GM23338 (cell line): ENCODE results near the gene SVIL. TPM values are rescaled to one million over a fixed set of nuclear protein-coding genes. Genes with fewer than 3 reads are reported as not detected.

ENCODE experiments used
- ATAC-seq: fragments of 200-7000 bp; cut with Tn5 transposase; 3 replicates; pipeline ENCODE4 v1.9.1; 2020
- DNase-seq: peaks from one replicate; pipeline ENCODE4 v3.0.0-alpha.2; 2015; ENCODE audit warnings: low spot score
- H2AFZ ChIP-seq: fragments of 200-600 bp; sonication (generic); 2 replicates; pipeline ENCODE4 v1.8.0; 2016; ENCODE audit warnings: antibody characterized with exemption, mild to moderate bottlenecking, moderate library complexity
- H3F3A ChIP-seq: fragments of 200-600 bp; sonication (generic); replicated peaks from 2 replicates; pipeline ENCODE4 v1.8.0; 2017; ENCODE audit warnings: antibody characterized with exemption, mixed run types, low read depth
- H3K27ac ChIP-seq: fragments of 200-600 bp; sonication (generic); 2 replicates; pipeline ENCODE4 v1.6.1; 2016; ENCODE audit warnings: low read depth
- H3K27me3 ChIP-seq: fragments of 200-600 bp; sonication (generic); 2 replicates; pipeline ENCODE4 v1.8.0; 2016; ENCODE audit warnings: mild to moderate bottlenecking, mixed run types, moderate library complexity; ENCODE audit not compliant: insufficient read depth
- H3K36me3 ChIP-seq: fragments of 200-600 bp; sonication (generic); 2 replicates; pipeline ENCODE4 v1.8.0; 2016; ENCODE audit warnings: mild to moderate bottlenecking; ENCODE audit not compliant: insufficient read depth
- H3K4me1 ChIP-seq: fragments of 200-600 bp; sonication (generic); 2 replicates; pipeline ENCODE4 v1.8.0; 2016; ENCODE audit warnings: mild to moderate bottlenecking, moderate library complexity; ENCODE audit not compliant: insufficient read depth
- H3K4me2 ChIP-seq: fragments of 200-600 bp; sonication (generic); 2 replicates; pipeline ENCODE4 v1.7.1; 2017; ENCODE audit warnings: mixed run types
- H3K4me3 ChIP-seq: fragments of 200-600 bp; sonication (generic); 2 replicates; pipeline ENCODE4 v1.6.1; 2016; ENCODE audit warnings: mixed run types
- H3K79me2 ChIP-seq: fragments of 200-600 bp; sonication (generic); replicated peaks from 2 replicates; pipeline ENCODE4 v1.8.0; 2017; ENCODE audit warnings: mild to moderate bottlenecking; ENCODE audit not compliant: insufficient read depth
- H3K9me2 ChIP-seq: fragments of 200-600 bp; sonication (generic); 2 replicates; pipeline ENCODE4 v1.8.0; 2017; ENCODE audit not compliant: insufficient read depth
- H4K20me1 ChIP-seq: fragments of 200-600 bp; sonication (generic); replicated peaks from 2 replicates; pipeline ENCODE4 v1.8.0; 2017; ENCODE audit warnings: mild to moderate bottlenecking; ENCODE audit not compliant: insufficient read depth
- H3K27ac Mint-ChIP-seq: 2 replicates; pipeline ENCODE4 v1.8.0; 2020; ENCODE audit warnings: inconsistent platforms, mild to moderate bottlenecking, moderate library complexity, mixed read lengths
- H3K27me3 Mint-ChIP-seq: 3 replicates; pipeline ENCODE4 v1.8.0; 2022; ENCODE audit warnings: low read depth, mild to moderate bottlenecking, moderate library complexity, mixed read lengths, inconsistent platforms; ENCODE audit not compliant: insufficient read depth, poor library complexity
- H3K36me3 Mint-ChIP-seq: 3 replicates; pipeline ENCODE4 v1.8.0; 2021; ENCODE audit warnings: low read depth, mild to moderate bottlenecking, inconsistent platforms, moderate library complexity, mixed read lengths
- H3K4me1 Mint-ChIP-seq: 3 replicates; pipeline ENCODE4 v1.8.0; 2020; ENCODE audit warnings: mild to moderate bottlenecking, inconsistent platforms, mixed read lengths
- H3K4me3 Mint-ChIP-seq: 3 replicates; pipeline ENCODE4 v1.8.0; 2021; ENCODE audit warnings: moderate library complexity, mild to moderate bottlenecking, inconsistent platforms, mixed read lengths
- H3K9me3 Mint-ChIP-seq: 3 replicates; pipeline ENCODE4 v1.8.0; 2020; ENCODE audit warnings: moderate library complexity, mild to moderate bottlenecking, inconsistent platforms, mixed read lengths
- CREB1 ChIP-seq: fragments of 250-450 bp; sonication (Bioruptor Pico); IDR thresholded peaks from 2 replicates; pipeline ENCODE4 v1.5.0; 2020; ENCODE audit warnings: low read depth, mild to moderate bottlenecking, moderate library complexity
- EZH2 ChIP-seq: fragments of 200-600 bp; sonication (generic); IDR thresholded peaks from one replicate; pipeline ENCODE4 v1.8.0; 2017; ENCODE audit warnings: antibody characterized with exemption, mild to moderate bottlenecking, low read depth; ENCODE audit not compliant: unreplicated experiment
- EZH2phosphoT487 ChIP-seq: fragments of 200-600 bp; sonication (generic); IDR thresholded peaks from one replicate; pipeline ENCODE4 v1.8.1; 2018; ENCODE audit warnings: antibody characterized with exemption; ENCODE audit not compliant: unreplicated experiment
- JUNB ChIP-seq: IDR thresholded peaks from one replicate; pipeline ENCODE4 v1.6.1; 2016; ENCODE audit warnings: antibody characterized with exemption; ENCODE audit not compliant: unreplicated experiment
- NANOG ChIP-seq: IDR thresholded peaks from 2 replicates; pipeline ENCODE4 v1.6.1; 2016; ENCODE audit warnings: antibody characterized with exemption, borderline replicate concordance
- POLR2AphosphoS5 ChIP-seq: IDR thresholded peaks from 2 replicates; pipeline ENCODE4 v1.6.1; 2016; ENCODE audit warnings: antibody characterized with exemption, low read depth
- STAT1 ChIP-seq: IDR thresholded peaks from one replicate; pipeline ENCODE4 v1.6.1; 2016; ENCODE audit warnings: antibody characterized with exemption; ENCODE audit not compliant: unreplicated experiment
- ZNF114 ChIP-seq: fragments of 250-450 bp; sonication (Bioruptor Pico); IDR thresholded peaks from 2 replicates; pipeline ENCODE4 v1.5.0; 2020; ENCODE audit warnings: mild to moderate bottlenecking, moderate library complexity
- ZNF331 ChIP-seq: fragments of 250-450 bp; sonication (Bioruptor Pico); IDR thresholded peaks from 2 replicates; pipeline ENCODE4 v1.5.0; 2020; ENCODE audit warnings: low read depth, mild to moderate bottlenecking, moderate library complexity
- polyA plus RNA-seq: library from polyadenylated mRNA; unstranded; fragments of >200 nt; fragmentation: Nextera tagmentation; extraction: Ambion mirVana; gene quantifications from 2 replicates; pipeline ENCODE4 v1.2.1, GENCODE V29; 2016
- total RNA-seq: library from RNA; depleted of rRNA; stranded (reverse); fragments of >200 nt; shearing (Covaris generic); gene quantifications from 2 replicates; pipeline ENCODE4 v1.2.3, GENCODE V29; 2014
- TF ChIP-seq, protein P1 (sequence below), 2 experiments: fragments of 200-600 bp in 1 of 2; sonication (generic) in 1 of 2; conservative IDR thresholded peaks; 2 replicates each; pipeline versions ENCODE4 v1.5.1 to v1.6.1; 2016 to 2017; ENCODE audit warnings: antibody characterized with exemption in 2 of 2, low read depth in 2 of 2, mild to moderate bottlenecking in 2 of 2, moderate library complexity in 1 of 2
- TF ChIP-seq, protein P2 (sequence below): IDR thresholded peaks from one replicate; pipeline ENCODE4 v1.6.1; 2018; ENCODE audit warnings: antibody characterized with exemption; ENCODE audit not compliant: unreplicated experiment
- TF ChIP-seq, protein P3 (sequence below): IDR thresholded peaks from 2 replicates; pipeline ENCODE4 v1.6.1; 2016; ENCODE audit warnings: antibody characterized with exemption
- TF ChIP-seq, protein P4 (sequence below): fragments of 250-450 bp; sonication (Bioruptor Pico); IDR thresholded peaks from 2 replicates; pipeline ENCODE4 v1.5.0; 2020; ENCODE audit warnings: mild to moderate bottlenecking, moderate library complexity

SVIL gene
- total and polyA plus RNA-seq, 2 experiments from 2014 or later: 8.8 to 34.9 TPM

DNA sequence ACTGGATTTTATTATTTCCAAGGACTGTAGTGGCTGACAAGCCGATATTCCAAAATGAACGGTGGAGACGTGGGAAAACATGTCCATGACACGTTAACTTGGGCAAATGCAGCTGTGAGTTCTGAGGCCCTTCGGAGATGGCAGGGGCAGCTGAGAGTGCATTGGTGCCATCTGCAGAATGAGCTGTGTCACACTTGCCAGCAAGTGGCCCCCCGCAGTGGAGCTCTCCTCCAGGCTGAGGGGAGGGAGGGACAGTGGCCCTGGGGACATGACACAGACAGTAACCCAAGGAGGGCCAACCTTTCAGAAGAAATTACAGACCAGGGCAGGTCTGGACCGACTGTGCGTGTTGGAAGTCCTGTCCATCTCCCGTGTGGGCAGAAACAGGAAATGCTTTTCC lies 139.4 kb downstream of the SVIL start:
- H3K4me3 Mint-ChIP-seq: no peak overlapping the region

More for the DNA sequence above, 139.4 kb downstream of the SVIL start:
- Mint-ChIP-seq H3K4me1 (peaks cover 23% of the 10 kb centered on the region), H3K9me3 (no peaks in the 10 kb centered on the region), H3K27me3 (peaks cover 5% of the 10 kb centered on the region), H3K27ac (no peak overlapping the region), H3K36me3 (0 out of 3 replicates have a peak, but pooled peaks cover 10% of the 10 kb centered on the region)
- TF ChIP-seq ZNF114 (no peak), CREB1 (CRISPR knock-in tag) (no peak), STAT1 (no peak), EZH2 (no peak), JUNB (no peak), EZH2phosphoT487 (no peak), ZNF331 (no peak), NANOG (no peak), POLR2AphosphoS5 (no peak)
- TF ChIP-seq, protein P1, sequence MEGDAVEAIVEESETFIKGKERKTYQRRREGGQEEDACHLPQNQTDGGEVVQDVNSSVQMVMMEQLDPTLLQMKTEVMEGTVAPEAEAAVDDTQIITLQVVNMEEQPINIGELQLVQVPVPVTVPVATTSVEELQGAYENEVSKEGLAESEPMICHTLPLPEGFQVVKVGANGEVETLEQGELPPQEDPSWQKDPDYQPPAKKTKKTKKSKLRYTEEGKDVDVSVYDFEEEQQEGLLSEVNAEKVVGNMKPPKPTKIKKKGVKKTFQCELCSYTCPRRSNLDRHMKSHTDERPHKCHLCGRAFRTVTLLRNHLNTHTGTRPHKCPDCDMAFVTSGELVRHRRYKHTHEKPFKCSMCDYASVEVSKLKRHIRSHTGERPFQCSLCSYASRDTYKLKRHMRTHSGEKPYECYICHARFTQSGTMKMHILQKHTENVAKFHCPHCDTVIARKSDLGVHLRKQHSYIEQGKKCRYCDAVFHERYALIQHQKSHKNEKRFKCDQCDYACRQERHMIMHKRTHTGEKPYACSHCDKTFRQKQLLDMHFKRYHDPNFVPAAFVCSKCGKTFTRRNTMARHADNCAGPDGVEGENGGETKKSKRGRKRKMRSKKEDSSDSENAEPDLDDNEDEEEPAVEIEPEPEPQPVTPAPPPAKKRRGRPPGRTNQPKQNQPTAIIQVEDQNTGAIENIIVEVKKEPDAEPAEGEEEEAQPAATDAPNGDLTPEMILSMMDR (conservative IDR thresholded peaks at IDR 0.05; ENCODE audit: low read depth in 2 of 2): no peak
- TF ChIP-seq, protein P2, sequence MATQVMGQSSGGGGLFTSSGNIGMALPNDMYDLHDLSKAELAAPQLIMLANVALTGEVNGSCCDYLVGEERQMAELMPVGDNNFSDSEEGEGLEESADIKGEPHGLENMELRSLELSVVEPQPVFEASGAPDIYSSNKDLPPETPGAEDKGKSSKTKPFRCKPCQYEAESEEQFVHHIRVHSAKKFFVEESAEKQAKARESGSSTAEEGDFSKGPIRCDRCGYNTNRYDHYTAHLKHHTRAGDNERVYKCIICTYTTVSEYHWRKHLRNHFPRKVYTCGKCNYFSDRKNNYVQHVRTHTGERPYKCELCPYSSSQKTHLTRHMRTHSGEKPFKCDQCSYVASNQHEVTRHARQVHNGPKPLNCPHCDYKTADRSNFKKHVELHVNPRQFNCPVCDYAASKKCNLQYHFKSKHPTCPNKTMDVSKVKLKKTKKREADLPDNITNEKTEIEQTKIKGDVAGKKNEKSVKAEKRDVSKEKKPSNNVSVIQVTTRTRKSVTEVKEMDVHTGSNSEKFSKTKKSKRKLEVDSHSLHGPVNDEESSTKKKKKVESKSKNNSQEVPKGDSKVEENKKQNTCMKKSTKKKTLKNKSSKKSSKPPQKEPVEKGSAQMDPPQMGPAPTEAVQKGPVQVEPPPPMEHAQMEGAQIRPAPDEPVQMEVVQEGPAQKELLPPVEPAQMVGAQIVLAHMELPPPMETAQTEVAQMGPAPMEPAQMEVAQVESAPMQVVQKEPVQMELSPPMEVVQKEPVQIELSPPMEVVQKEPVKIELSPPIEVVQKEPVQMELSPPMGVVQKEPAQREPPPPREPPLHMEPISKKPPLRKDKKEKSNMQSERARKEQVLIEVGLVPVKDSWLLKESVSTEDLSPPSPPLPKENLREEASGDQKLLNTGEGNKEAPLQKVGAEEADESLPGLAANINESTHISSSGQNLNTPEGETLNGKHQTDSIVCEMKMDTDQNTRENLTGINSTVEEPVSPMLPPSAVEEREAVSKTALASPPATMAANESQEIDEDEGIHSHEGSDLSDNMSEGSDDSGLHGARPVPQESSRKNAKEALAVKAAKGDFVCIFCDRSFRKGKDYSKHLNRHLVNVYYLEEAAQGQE: no peak
- TF ChIP-seq, protein P3, sequence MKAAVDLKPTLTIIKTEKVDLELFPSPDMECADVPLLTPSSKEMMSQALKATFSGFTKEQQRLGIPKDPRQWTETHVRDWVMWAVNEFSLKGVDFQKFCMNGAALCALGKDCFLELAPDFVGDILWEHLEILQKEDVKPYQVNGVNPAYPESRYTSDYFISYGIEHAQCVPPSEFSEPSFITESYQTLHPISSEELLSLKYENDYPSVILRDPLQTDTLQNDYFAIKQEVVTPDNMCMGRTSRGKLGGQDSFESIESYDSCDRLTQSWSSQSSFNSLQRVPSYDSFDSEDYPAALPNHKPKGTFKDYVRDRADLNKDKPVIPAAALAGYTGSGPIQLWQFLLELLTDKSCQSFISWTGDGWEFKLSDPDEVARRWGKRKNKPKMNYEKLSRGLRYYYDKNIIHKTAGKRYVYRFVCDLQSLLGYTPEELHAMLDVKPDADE: no peak
- TF ChIP-seq, protein P4, sequence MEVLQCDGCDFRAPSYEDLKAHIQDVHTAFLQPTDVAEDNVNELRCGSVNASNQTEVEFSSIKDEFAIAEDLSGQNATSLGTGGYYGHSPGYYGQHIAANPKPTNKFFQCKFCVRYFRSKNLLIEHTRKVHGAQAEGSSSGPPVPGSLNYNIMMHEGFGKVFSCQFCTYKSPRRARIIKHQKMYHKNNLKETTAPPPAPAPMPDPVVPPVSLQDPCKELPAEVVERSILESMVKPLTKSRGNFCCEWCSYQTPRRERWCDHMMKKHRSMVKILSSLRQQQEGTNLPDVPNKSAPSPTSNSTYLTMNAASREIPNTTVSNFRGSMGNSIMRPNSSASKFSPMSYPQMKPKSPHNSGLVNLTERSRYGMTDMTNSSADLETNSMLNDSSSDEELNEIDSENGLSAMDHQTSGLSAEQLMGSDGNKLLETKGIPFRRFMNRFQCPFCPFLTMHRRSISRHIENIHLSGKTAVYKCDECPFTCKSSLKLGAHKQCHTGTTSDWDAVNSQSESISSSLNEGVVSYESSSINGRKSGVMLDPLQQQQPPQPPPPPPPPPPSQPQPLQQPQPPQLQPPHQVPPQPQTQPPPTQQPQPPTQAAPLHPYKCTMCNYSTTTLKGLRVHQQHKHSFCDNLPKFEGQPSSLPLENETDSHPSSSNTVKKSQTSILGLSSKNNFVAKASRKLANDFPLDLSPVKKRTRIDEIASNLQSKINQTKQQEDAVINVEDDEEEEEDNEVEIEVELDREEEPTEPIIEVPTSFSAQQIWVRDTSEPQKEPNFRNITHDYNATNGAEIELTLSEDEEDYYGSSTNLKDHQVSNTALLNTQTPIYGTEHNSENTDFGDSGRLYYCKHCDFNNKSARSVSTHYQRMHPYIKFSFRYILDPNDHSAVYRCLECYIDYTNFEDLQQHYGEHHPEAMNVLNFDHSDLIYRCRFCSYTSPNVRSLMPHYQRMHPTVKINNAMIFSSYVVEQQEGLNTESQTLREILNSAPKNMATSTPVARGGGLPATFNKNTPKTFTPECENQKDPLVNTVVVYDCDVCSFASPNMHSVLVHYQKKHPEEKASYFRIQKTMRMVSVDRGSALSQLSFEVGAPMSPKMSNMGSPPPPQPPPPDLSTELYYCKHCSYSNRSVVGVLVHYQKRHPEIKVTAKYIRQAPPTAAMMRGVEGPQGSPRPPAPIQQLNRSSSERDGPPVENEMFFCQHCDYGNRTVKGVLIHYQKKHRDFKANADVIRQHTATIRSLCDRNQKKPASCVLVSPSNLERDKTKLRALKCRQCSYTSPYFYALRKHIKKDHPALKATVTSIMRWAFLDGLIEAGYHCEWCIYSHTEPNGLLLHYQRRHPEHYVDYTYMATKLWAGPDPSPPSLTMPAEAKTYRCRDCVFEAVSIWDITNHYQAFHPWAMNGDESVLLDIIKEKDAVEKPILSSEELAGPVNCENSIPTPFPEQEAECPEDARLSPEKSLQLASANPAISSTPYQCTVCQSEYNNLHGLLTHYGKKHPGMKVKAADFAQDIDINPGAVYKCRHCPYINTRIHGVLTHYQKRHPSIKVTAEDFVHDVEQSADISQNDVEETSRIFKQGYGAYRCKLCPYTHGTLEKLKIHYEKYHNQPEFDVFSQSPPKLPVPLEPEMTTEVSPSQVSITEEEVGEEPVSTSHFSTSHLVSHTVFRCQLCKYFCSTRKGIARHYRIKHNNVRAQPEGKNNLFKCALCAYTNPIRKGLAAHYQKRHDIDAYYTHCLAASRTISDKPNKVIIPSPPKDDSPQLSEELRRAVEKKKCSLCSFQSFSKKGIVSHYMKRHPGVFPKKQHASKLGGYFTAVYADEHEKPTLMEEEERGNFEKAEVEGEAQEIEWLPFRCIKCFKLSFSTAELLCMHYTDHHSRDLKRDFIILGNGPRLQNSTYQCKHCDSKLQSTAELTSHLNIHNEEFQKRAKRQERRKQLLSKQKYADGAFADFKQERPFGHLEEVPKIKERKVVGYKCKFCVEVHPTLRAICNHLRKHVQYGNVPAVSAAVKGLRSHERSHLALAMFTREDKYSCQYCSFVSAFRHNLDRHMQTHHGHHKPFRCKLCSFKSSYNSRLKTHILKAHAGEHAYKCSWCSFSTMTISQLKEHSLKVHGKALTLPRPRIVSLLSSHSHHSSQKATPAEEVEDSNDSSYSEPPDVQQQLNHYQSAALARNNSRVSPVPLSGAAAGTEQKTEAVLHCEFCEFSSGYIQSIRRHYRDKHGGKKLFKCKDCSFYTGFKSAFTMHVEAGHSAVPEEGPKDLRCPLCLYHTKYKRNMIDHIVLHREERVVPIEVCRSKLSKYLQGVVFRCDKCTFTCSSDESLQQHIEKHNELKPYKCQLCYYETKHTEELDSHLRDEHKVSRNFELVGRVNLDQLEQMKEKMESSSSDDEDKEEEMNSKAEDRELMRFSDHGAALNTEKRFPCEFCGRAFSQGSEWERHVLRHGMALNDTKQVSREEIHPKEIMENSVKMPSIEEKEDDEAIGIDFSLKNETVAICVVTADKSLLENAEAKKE (CRISPR knock-in tag): no peak
- no peak overlapping the region for H3K27ac ChIP-seq
- no peaks in the 10 kb centered on the region for H3K9me2 ChIP-seq
- no peak overlapping the region for H2AFZ ChIP-seq
- no peak for DNase-seq
- no peak overlapping the region for H3K4me2 ChIP-seq
- no peaks in the 10 kb centered on the region for H3K79me2 ChIP-seq
- 0 out of 2 replicates have a peak, but pooled peaks cover 8% of the 10 kb centered on the region for H3K4me1 ChIP-seq
- ATAC-seq: no peak
- no peaks in the 10 kb centered on the region for H3K36me3 ChIP-seq
- H4K20me1 ChIP-seq: no peaks in the 10 kb centered on the region
- no peaks in the 10 kb centered on the region for H3K27me3 ChIP-seq
- no peaks in the 10 kb centered on the region for H3F3A ChIP-seq
- no peak overlapping the region for H3K4me3 ChIP-seq
